ENCODE measurements around the gene L3MBTL4.

GRCh38 chr18:6362559-6363129 is 52.1 kb downstream of the L3MBTL4 start:
- TF ChIP-seq CTCF (conservative IDR thresholded peaks at IDR 0.05; ENCODE audit: low read length) (no peak), EZH2phosphoT487 (IDR thresholded peaks at IDR 0.05; ENCODE audit: borderline replicate concordance, low read depth, low read length) (no peak)
